Measurements from ENCODE around the gene IFNGR1. TPM values are rescaled to one million over a fixed set of nuclear protein-coding genes. Genes with fewer than 3 reads are reported as not detected.
A peak's percentile ranks its signal among the peaks of the same experiment; 100 is the strongest.

IFNGR1 gene
- polyA plus RNA-seq, 1 experiment, result 56.1 TPM

DNA sequence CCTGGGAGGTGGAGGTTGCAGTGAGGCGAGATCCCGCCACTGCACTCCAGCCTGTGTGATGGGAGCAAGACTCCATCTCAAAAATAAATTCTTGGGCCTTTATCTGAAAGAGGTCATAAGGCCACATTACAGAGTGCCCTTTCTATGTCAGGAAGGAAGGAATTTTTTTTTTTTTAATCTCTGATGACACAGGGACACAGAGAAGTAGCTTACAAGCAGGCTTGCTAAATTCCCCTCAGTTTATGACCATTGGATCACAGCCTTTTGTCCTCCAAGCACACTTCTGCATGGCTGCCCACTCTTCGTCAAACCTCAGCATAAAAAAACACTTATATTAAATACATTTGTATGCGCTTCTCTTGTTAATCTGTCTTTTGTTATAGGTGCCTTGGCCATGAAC is 7.5 kb upstream of the IFNGR1 start:
- no peak for DNase-seq (ENCODE audit: low read depth)
- CTCF ChIA-PET, result no interaction called here
- Histone ChIP-seq H3K27me3 (ENCODE audit: control insufficient read depth, insufficient read depth, low read length) (no peaks in the 10 kb centered on the region), H3K4me3 (ENCODE audit: low read depth, low read length) (no peak overlapping the region), H3K36me3 (ENCODE audit: control insufficient read depth, insufficient read depth, low read length) (no peaks in the 10 kb centered on the region)
- POLR2A ChIA-PET, result no interaction called here
- TF ChIP-seq, protein P1, sequence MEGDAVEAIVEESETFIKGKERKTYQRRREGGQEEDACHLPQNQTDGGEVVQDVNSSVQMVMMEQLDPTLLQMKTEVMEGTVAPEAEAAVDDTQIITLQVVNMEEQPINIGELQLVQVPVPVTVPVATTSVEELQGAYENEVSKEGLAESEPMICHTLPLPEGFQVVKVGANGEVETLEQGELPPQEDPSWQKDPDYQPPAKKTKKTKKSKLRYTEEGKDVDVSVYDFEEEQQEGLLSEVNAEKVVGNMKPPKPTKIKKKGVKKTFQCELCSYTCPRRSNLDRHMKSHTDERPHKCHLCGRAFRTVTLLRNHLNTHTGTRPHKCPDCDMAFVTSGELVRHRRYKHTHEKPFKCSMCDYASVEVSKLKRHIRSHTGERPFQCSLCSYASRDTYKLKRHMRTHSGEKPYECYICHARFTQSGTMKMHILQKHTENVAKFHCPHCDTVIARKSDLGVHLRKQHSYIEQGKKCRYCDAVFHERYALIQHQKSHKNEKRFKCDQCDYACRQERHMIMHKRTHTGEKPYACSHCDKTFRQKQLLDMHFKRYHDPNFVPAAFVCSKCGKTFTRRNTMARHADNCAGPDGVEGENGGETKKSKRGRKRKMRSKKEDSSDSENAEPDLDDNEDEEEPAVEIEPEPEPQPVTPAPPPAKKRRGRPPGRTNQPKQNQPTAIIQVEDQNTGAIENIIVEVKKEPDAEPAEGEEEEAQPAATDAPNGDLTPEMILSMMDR (IDR thresholded peaks at IDR 0.05; ENCODE audit: insufficient read depth, low read depth, low read length), result no peak

DNA sequence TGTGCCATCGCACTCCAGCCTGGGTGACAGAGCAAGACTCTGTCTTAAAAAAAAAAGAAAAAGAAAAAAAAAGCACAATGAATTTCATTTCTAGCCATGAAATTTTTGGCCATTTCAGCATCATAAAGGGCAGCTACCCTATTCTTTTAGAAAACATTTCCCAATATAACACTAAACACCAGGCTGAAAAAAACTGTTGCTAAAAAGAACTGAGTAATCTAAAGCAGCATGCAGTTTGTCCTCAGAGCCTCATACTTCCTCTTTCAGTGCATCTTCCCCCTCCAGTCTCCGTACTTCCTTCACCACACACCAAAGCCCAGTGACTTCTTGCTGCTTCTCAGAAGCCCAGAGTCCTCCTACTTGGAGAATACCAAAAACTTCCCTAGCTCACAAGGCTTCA is 5.6 kb upstream of the IFNGR1 start:
- Histone ChIP-seq H3K4me3 (ENCODE audit: low read depth, low read length) (no peak overlapping the region), H3K27me3 (ENCODE audit: control insufficient read depth, insufficient read depth, low read length) (no peaks in the 10 kb centered on the region), H3K36me3 (ENCODE audit: control insufficient read depth, insufficient read depth, low read length) (no peaks in the 10 kb centered on the region)
- CTCF ChIA-PET, result interaction anchor here (0.6 kb wide), 1 partner anchor 52 kb away, joined by 3 read pairs; no protein-coding TSS in a partner anchor
- POLR2A ChIA-PET, result no interaction called here
- DNase-seq (ENCODE audit: low read depth), result no peak
- TF ChIP-seq, protein P1 (IDR thresholded peaks at IDR 0.05; ENCODE audit: insufficient read depth, low read depth, low read length), result no peak

DNA sequence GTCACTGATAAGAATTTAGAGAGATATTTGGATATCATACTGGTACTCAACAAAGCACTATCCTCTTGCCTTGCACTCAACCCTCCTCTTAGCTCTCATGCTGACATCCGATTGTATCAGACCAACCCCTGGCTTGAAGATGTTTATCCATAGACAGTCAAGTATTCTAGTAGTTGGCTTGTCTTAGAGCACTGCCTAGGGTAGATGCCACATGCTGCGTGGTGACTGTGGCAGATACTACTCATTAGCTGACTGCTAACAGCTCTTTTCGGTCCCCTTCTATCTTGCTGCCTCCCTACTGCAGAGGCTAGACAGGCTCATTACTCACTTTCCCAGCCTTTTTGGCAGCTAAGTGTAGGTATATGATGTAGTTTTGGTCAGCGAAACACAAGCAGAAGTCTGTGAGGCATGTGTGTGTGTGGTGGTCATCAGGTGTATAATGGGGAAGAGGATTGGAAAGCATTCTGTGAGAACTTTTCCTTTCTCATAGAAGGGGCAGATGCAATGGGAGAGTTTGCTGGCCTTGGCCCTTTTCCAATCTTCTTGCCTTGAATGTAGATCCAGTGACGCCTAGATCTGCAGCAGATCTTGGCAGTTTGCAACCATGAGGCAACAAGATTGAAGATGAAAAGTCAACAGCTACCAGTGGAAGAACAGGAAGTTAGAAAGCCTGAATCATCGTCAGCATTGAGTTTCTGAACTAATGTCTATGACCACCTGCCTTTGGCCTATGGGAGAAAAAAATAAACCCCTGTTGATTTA is 4.4 kb upstream of the IFNGR1 start:
- Histone ChIP-seq H3K4me3 (ENCODE audit: low read depth, low read length) (no peak overlapping the region), H3K36me3 (ENCODE audit: control insufficient read depth, insufficient read depth, low read length) (no peaks in the 10 kb centered on the region), H3K27me3 (ENCODE audit: control insufficient read depth, insufficient read depth, low read length) (no peaks in the 10 kb centered on the region)
- DNase-seq (ENCODE audit: low read depth), result no peak
- CTCF ChIA-PET, result no interaction called here
- POLR2A ChIA-PET, result no interaction called here
- TF ChIP-seq, protein P1 (IDR thresholded peaks at IDR 0.05; ENCODE audit: insufficient read depth, low read depth, low read length), result no peak

DNA sequence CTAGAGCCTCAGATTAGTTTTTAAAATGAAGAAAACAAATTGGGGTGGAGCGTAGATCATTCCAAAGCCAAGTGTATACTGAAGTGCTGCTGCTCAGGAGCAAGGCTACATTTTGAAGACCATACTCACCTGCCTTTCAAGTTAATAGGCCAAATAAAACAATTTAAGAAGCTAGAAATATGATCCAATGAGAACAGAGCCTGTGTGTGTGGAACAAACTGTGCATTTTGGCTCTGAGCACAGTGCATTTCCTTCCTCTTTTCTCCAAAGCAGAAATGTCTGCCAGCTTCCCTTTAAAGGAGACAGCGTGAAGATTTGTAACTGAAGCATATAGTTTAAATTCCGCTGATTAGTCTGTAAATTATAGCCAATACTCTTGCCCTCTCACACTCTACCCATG is 3.2 kb upstream of the IFNGR1 start:
- CTCF ChIA-PET, result no interaction called here
- Histone ChIP-seq H3K27me3 (ENCODE audit: control insufficient read depth, insufficient read depth, low read length) (no peaks in the 10 kb centered on the region), H3K4me3 (ENCODE audit: low read depth, low read length) (no peak overlapping the region), H3K36me3 (ENCODE audit: control insufficient read depth, insufficient read depth, low read length) (no peaks in the 10 kb centered on the region)
- POLR2A ChIA-PET, result interaction anchor here (0.6 kb wide), 1 partner anchor 476 kb away, joined by 7 read pairs; no protein-coding TSS in a partner anchor
- DNase-seq (ENCODE audit: low read depth), result no peak
- TF ChIP-seq, protein P1 (IDR thresholded peaks at IDR 0.05; ENCODE audit: insufficient read depth, low read depth, low read length), result no peak

DNA sequence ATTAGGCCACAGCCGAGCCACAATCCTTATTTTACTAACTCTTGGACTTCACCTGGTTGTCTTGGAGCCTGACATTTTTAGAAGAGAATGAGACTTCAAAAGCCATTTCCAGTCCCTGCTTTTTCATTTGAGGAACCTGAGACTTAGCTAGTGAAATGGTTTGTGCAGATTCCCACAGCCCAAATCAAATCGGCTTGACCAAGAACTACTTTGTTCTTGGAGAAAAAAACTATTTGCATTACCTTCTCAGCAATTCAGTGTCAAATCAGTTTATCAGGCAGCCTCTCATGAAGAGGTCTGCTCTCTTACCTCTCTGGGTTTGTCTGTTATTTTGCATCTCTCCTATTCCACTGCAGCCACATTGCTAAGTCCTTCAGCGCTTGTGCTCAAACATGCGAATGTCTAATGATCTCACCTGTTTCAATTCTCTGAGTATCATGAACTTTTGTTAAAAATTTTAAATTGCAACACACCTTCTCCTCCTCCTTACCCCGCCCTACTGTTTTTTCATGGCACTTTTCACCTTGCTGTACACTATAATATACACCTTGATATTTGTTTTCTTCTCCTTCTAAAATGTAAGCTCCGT is 573 bp upstream of the IFNGR1 start:
- no peaks in the 10 kb centered on the region for H3K36me3 ChIP-seq (ENCODE audit: control insufficient read depth, insufficient read depth, low read length)
- TF ChIP-seq, protein P1 (IDR thresholded peaks at IDR 0.05; ENCODE audit: insufficient read depth, low read depth, low read length), result no peak
- H3K27me3 ChIP-seq (ENCODE audit: control insufficient read depth, insufficient read depth, low read length), result no peaks in the 10 kb centered on the region
- DNase-seq (ENCODE audit: low read depth), result no peak
- POLR2A ChIA-PET, result no interaction called here
- H3K4me3 ChIP-seq (ENCODE audit: low read depth, low read length), result peak overlapping the region; percentile 96
- CTCF ChIA-PET, result interaction anchor here (0.6 kb wide), 1 partner anchor 729 kb away, joined by 3 read pairs; no protein-coding TSS in a partner anchor

All from BJ (cell line).